GM12878 (cell line): ENCODE data around the gene TADA1.

ENCODE experiments used
- CBX3 ChIP-seq: fragments of 200-600 bp; sonication (generic); IDR thresholded peaks from 2 replicates; pipeline ENCODE4 v1.6.1; 2016; ENCODE audit warnings: low read depth, borderline replicate concordance
- CTCF ChIP-seq, 3 experiments: IDR thresholded peaks in 2 of 3; conservative IDR thresholded peaks in 1 of 3; 2 replicates each; pipeline ENCODE4 v1.5.1; 2011; ENCODE audit warnings: low read depth in 3 of 3, low read length in 3 of 3, mild to moderate bottlenecking in 3 of 3, control low read depth in 2 of 3, moderate library complexity in 2 of 3, inconsistent platforms in 1 of 3, mixed read lengths in 1 of 3; ENCODE audit not compliant: control insufficient read depth in 2 of 3, insufficient read depth in 1 of 3; ENCODE audit errors: extremely low read depth in 1 of 3
- SUZ12 ChIP-seq: fragments of 200-600 bp; sonication (generic); IDR thresholded peaks from one replicate; pipeline ENCODE4 v1.6.1; 2018; ENCODE audit warnings: antibody characterized with exemption, mild to moderate bottlenecking; ENCODE audit not compliant: unreplicated experiment
- ZNF384 ChIP-seq: IDR thresholded peaks from 2 replicates; pipeline ENCODE4 v1.6.1; 2012; ENCODE audit warnings: low read depth, mild to moderate bottlenecking, low read length, improper control_type of control experiment, borderline replicate concordance
- TF ChIP-seq, protein P1 (sequence below): IDR thresholded peaks from 2 replicates; pipeline ENCODE4 v1.6.1; 2012; ENCODE audit warnings: mild to moderate bottlenecking, low read depth, low read length

GRCh38 chr1:166869318-166870099 is 6.6 kb downstream of the TADA1 start:
- TF ChIP-seq CTCF (IDR thresholded peaks at IDR 0.05 in 2 of 3, conservative IDR thresholded peaks at IDR 0.05 in 1 of 3; ENCODE audit: control insufficient read depth in 2 of 3, extremely low read depth in 1 of 3, insufficient read depth in 1 of 3, low read depth in 3 of 3, low read length in 3 of 3) (no peak), CBX3 (no peak), SUZ12 (no peak), ZNF384 (peak; percentile 62; the same call in 1 of the 2 replicates)
- TF ChIP-seq, protein P1, sequence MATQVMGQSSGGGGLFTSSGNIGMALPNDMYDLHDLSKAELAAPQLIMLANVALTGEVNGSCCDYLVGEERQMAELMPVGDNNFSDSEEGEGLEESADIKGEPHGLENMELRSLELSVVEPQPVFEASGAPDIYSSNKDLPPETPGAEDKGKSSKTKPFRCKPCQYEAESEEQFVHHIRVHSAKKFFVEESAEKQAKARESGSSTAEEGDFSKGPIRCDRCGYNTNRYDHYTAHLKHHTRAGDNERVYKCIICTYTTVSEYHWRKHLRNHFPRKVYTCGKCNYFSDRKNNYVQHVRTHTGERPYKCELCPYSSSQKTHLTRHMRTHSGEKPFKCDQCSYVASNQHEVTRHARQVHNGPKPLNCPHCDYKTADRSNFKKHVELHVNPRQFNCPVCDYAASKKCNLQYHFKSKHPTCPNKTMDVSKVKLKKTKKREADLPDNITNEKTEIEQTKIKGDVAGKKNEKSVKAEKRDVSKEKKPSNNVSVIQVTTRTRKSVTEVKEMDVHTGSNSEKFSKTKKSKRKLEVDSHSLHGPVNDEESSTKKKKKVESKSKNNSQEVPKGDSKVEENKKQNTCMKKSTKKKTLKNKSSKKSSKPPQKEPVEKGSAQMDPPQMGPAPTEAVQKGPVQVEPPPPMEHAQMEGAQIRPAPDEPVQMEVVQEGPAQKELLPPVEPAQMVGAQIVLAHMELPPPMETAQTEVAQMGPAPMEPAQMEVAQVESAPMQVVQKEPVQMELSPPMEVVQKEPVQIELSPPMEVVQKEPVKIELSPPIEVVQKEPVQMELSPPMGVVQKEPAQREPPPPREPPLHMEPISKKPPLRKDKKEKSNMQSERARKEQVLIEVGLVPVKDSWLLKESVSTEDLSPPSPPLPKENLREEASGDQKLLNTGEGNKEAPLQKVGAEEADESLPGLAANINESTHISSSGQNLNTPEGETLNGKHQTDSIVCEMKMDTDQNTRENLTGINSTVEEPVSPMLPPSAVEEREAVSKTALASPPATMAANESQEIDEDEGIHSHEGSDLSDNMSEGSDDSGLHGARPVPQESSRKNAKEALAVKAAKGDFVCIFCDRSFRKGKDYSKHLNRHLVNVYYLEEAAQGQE = no peak
